SK-N-MC (cell line): ENCODE data around the gene GLRX2.

Source experiments
- DNase-seq: peaks from one replicate; pipeline ENCODE4 v3.0.0-alpha.2; 2011; ENCODE audit warnings: low read depth, low spot score
- H3K27ac ChIP-seq: fragments of 200-600 bp; sonication (generic); 2 replicates; pipeline ENCODE4 v1.5.1; 2016; ENCODE audit warnings: mixed run types
- H3K36me3 ChIP-seq: fragments of 200-600 bp; sonication (generic); 2 replicates; pipeline ENCODE4 v1.6.1; 2017; ENCODE audit warnings: antibody characterized with exemption, low read length, mixed read lengths; ENCODE audit not compliant: insufficient read depth
- H3K4me3 ChIP-seq: fragments of 200-600 bp; sonication (generic); 2 replicates; pipeline ENCODE4 v1.5.1; 2016
- H3K9ac ChIP-seq: fragments of 200-600 bp; sonication (generic); 2 replicates; pipeline ENCODE4 v1.8.0; 2017; ENCODE audit warnings: mixed run types, mixed read lengths; ENCODE audit not compliant: insufficient read length
- H3K9me3 ChIP-seq: fragments of 200-600 bp; sonication (generic); 2 replicates; pipeline ENCODE4 v1.6.1; 2017; ENCODE audit warnings: low read depth, mild to moderate bottlenecking, antibody characterized with exemption, low read length, moderate library complexity, mixed read lengths
- EZH2 ChIP-seq: fragments of 200-600 bp; sonication (generic); IDR thresholded peaks from one replicate; pipeline ENCODE4 v1.6.1; 2017; ENCODE audit warnings: antibody characterized with exemption
- FOXP2 ChIP-seq: optimal IDR thresholded peaks from 2 replicates; pipeline ENCODE3; 2011; ENCODE audit warnings: mild to moderate bottlenecking, moderate library complexity; ENCODE audit not compliant: insufficient read depth; ENCODE audit errors: extremely low read length, control extremely low read depth
- POLR2AphosphoS5 ChIP-seq: IDR thresholded peaks from 2 replicates; pipeline ENCODE4 v1.6.1; 2012; ENCODE audit warnings: mild to moderate bottlenecking, low read depth, low read length, borderline replicate concordance

The GLRX2 gene

GRCh38 chr1:193115629-193116227 is 10.5 kb upstream of the GLRX2 start:
- Histone ChIP-seq H3K4me3 (peak overlapping the region; percentile 32), H3K36me3 (no peaks in the 10 kb centered on the region), H3K9ac (no peak overlapping the region), H3K27ac (no peak overlapping the region), H3K9me3 (no peaks in the 10 kb centered on the region)
- DNase-seq, result no peak
- TF ChIP-seq POLR2AphosphoS5 (no peak), EZH2 (no peak), FOXP2 (no peak)

GRCh38 chr1:193114485-193115095 is 9.4 kb upstream of the GLRX2 start:
- no peak for DNase-seq
- Histone ChIP-seq H3K9ac (peak overlapping the region; percentile 69), H3K36me3 (no peaks in the 10 kb centered on the region), H3K4me3 (peak overlapping the region; percentile 71), H3K9me3 (no peaks in the 10 kb centered on the region), H3K27ac (peak overlapping the region; percentile 55)
- TF ChIP-seq FOXP2 (no peak), POLR2AphosphoS5 (no peak), EZH2 (no peak)

- no peak for DNase-seq
- TF ChIP-seq POLR2AphosphoS5, result no peak
- no peak for TF ChIP-seq EZH2
- TF ChIP-seq FOXP2, result no peak
- Histone ChIP-seq H3K27ac (peak overlapping the region; percentile 55), H3K9ac (peak overlapping the region; percentile 69), H3K36me3 (no peaks in the 10 kb centered on the region), H3K4me3 (peak overlapping the region; percentile 71), H3K9me3 (no peaks in the 10 kb centered on the region)
Observed at GRCh38 chr1:193113992-193114332, 8.7 kb upstream of the GLRX2 start.

DNA sequence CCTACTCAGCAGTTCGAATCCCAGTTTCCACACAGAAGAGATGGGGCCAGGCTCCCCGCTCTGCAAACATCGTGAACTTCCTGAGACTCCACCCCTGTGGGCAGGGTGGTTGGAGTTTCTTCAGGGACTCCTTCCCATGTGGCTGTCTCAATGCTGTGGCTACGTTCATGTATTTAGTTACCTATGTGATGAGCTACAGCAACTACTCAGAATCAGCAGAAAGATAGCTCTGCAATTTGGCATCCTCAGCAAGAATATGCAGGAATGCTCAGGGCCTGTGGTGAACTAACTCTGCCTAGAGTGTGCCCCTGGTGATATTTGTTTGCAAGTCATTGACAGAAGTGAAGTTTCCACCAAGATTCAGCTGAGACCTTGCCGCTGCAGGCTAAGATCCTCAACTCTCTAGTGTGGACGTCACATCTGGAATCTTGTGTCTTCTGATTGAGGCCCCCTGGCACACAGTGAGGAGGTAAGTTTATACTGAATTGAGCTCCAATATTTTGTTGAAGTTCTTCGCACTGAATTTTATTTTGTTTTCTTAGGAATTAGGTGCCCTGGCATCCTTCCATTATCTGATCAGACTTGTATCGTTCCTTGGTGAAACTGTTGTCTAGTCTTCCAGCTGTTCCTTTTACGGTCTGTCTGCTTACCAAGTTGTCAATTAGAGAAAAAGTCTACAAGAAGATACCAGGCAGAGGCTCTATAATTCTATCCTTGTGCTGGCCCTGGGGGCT is 8.2 kb upstream of the GLRX2 start:
- peak overlapping the region; percentile 55 for H3K27ac ChIP-seq
- TF ChIP-seq EZH2 (no peak), POLR2AphosphoS5 (peak; percentile 34), FOXP2 (no peak)
- H3K4me3 ChIP-seq, result peak overlapping the region; percentile 71
- H3K36me3 ChIP-seq, result no peaks in the 10 kb centered on the region
- DNase-seq, result no peak
- no peaks in the 10 kb centered on the region for H3K9me3 ChIP-seq
- peak overlapping the region; percentile 69 for H3K9ac ChIP-seq

DNA sequence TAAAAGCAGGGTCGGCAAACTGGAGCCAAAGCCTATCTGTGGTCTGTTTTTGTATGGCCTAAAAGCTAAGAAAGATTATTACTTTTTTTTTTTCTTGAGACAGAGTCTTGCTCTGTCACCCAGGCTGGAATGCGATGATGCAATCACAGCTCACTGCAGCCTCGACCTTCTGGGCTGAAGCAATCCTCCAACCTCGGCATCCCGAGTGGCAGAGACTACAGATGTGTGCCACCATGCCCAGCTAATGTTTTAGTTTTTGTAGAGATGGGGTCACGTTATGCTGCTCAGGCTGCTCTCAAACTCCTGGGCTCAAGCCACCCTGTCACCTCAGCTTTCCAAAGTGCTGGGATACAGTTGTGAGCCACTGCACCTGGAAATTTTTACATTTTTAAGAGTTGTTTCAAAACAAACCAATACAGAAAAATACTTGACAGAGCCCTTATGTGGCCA is 6.5 kb upstream of the GLRX2 start:
- DNase-seq, result no peak
- no peaks in the 10 kb centered on the region for H3K9me3 ChIP-seq
- peak overlapping the region; percentile 34 for H3K9ac ChIP-seq
- H3K4me3 ChIP-seq, result peak overlapping the region; percentile 35
- TF ChIP-seq POLR2AphosphoS5 (no peak), EZH2 (no peak), FOXP2 (no peak)
- peak overlapping the region; percentile 75 for H3K27ac ChIP-seq
- H3K36me3 ChIP-seq, result no peaks in the 10 kb centered on the region

GRCh38 chr1:193110864-193111263 is 5.7 kb upstream of the GLRX2 start:
- peak overlapping the region; percentile 34 for H3K9ac ChIP-seq
- H3K4me3 ChIP-seq, result no peak overlapping the region
- DNase-seq, result no peak
- no peaks in the 10 kb centered on the region for H3K36me3 ChIP-seq
- H3K9me3 ChIP-seq, result no peaks in the 10 kb centered on the region
- no peak for TF ChIP-seq POLR2AphosphoS5
- no peak for TF ChIP-seq EZH2
- TF ChIP-seq FOXP2, result no peak
- peak overlapping the region; percentile 75 for H3K27ac ChIP-seq

GRCh38 chr1:193110246-193110645 is 5.0 kb upstream of the GLRX2 start:
- TF ChIP-seq EZH2 (no peak), POLR2AphosphoS5 (no peak), FOXP2 (no peak)
- Histone ChIP-seq H3K27ac (no peak overlapping the region), H3K9ac (no peak overlapping the region), H3K9me3 (no peaks in the 10 kb centered on the region), H3K36me3 (no peaks in the 10 kb centered on the region), H3K4me3 (no peak overlapping the region)
- DNase-seq, result no peak

GRCh38 chr1:193109619-193110018 is 4.4 kb upstream of the GLRX2 start:
- H3K9ac ChIP-seq, result no peak overlapping the region
- no peak overlapping the region for H3K4me3 ChIP-seq
- no peak overlapping the region for H3K27ac ChIP-seq
- TF ChIP-seq FOXP2 (no peak), EZH2 (no peak), POLR2AphosphoS5 (no peak)
- H3K9me3 ChIP-seq, result no peaks in the 10 kb centered on the region
- no peaks in the 10 kb centered on the region for H3K36me3 ChIP-seq
- DNase-seq, result no peak
